ENCODE measurements around the gene RNF111. TPM values are rescaled to one million over a fixed set of nuclear protein-coding genes. Genes with fewer than 3 reads are reported as not detected.
"Not testable (repeated sequence)": the region's sequence is repeated elsewhere in the genome, so short reads cannot be mapped to it uniquely, and the experiment has no call there.

Gene RNF111
- total and polyA plus RNA-seq, 10 of the 15 experiments (the other 5 are each of a cell fraction or from before 2014, with no cell fraction given): 8.6 to 34.7 (median 15.7) TPM

DNA sequence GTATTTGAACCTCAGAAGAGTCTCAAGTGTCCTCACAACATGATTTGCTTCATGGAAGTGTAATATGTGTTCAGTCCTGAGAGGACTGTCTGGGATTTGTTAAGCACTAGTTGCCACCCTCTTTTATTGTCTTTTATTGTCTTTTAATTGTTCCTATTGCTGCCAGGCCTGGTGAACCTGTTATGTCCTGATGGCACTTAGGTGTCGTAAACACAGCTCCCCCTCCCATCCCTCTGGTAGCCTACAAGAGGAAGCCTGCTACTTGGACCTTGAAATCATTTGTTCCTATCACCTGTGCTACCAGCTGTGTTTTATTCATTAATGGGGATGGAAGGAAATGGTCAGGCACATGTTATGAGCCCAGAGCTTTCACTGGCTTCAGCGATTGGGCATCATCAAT lies 136.8 kb downstream of the RNF111 start:
- DNase-seq (ENCODE audit: low read depth, low spot score) (no peak), ATAC-seq (no peak), FAIRE-seq (no peak)
- ChIA-PET SMC1A (ENCODE audit: uncharacterized antibody, unreplicated experiment) (interaction anchor here (1.3 to 2.1 kb wide), 3 partner anchors 12 to 405 kb away, joined by 3 to 10 read pairs (median 4); no protein-coding TSS in a partner anchor), POLR2A (no interaction called here), RAD21 (ENCODE audit: unreplicated experiment) (no interaction called here), CTCF (interaction anchor here (2.1 kb wide), 1 partner anchor 12 kb away, joined by 7 read pairs; no protein-coding TSS in a partner anchor)
- intact Hi-C loops (cut with micrococcal nuclease; ENCODE audit: unreplicated experiment): no loop called here
- H3K36me3 ChIP-seq (ENCODE audit: control insufficient read depth in 2 of 2, insufficient read depth in 2 of 2, low read length in 1 of 2): peaks cover 11 to 27% of the 10 kb centered on the region in 2 experiments; a peak in 3 of 4 replicates
- H4K20me1 ChIP-seq (ENCODE audit: control insufficient read depth, insufficient read depth): no peaks in the 10 kb centered on the region
- no peak overlapping the region for H3K4me2 ChIP-seq (ENCODE audit: control insufficient read depth, insufficient read depth)
- no peak overlapping the region for H3K4me3 ChIP-seq
- peaks cover 1% of the 10 kb centered on the region; the same call in 1 of the 2 replicates for H3K79me2 ChIP-seq (ENCODE audit: control insufficient read depth, insufficient read depth, low read length)
- no peak overlapping the region for H3K9ac ChIP-seq (ENCODE audit: control insufficient read depth, insufficient read depth, low read length)
- WGBS (ENCODE audit: insufficient coverage, insufficient replicate concordance, low lambda C conversion rate, missing lambda C conversion rate): 100% methylated on average over 2 of the region's 2 CpGs
- no peaks in the 10 kb centered on the region for H3K4me1 ChIP-seq (ENCODE audit: control insufficient read depth, insufficient read depth, low read length)
- BruUV-seq (replicated peaks): no TSS peak
- in situ Hi-C loops (cut with MboI): no loop called here
- no peaks in the 10 kb centered on the region for H3K27me3 ChIP-seq (replicated peaks in 1 of 2; ENCODE audit: control insufficient read depth in 2 of 2, insufficient read depth in 2 of 2, low read length in 1 of 2)
- no peak for TF ChIP-seq RBBP5 (conservative IDR thresholded peaks at IDR 0.05)
- no peak for TF ChIP-seq HDGF (IDR thresholded peaks at IDR 0.05)
- TF ChIP-seq YBX1 (IDR thresholded peaks at IDR 0.05): no peak
- TF ChIP-seq EED (IDR thresholded peaks at IDR 0.05; ENCODE audit: low read depth): no peak
- no peak for TF ChIP-seq RELB (IDR thresholded peaks at IDR 0.05; ENCODE audit: low read depth)
- no peak for TF ChIP-seq NFYB (IDR thresholded peaks at IDR 0.05; ENCODE audit: insufficient read depth, low read depth, low read length)
- no peak for TF ChIP-seq CBX3 (IDR thresholded peaks at IDR 0.05; ENCODE audit: borderline replicate concordance, low read depth)
- no peak for TF ChIP-seq SREBF2 (IDR thresholded peaks at IDR 0.05; ENCODE audit: low read length)
- H3K27ac ChIP-seq (ENCODE audit: control insufficient read depth, insufficient read depth): no peak overlapping the region
- H3K9me3 ChIP-seq (replicated peaks; ENCODE audit: control insufficient read depth, insufficient read depth, low read length): peaks cover 1% of the 10 kb centered on the region; the same call in 2 of the 3 replicates
- H2AFZ ChIP-seq (ENCODE audit: control insufficient read depth, low read depth, low read length): no peak overlapping the region

GRCh38 chr15:59125683-59126082 lies 138.2 kb downstream of the RNF111 start:
- H3K36me3 ChIP-seq (ENCODE audit: control insufficient read depth in 2 of 2, insufficient read depth in 2 of 2, low read length in 1 of 2): peaks cover 11 to 28% of the 10 kb centered on the region in 2 experiments
- ATAC-seq; POLR2A ChIA-PET; in situ Hi-C loops (cut with MboI); H3K9ac ChIP-seq (ENCODE audit: control insufficient read depth, insufficient read depth, low read length); H3K4me3 ChIP-seq; H3K27ac ChIP-seq (ENCODE audit: control insufficient read depth, insufficient read depth); RAD21 ChIA-PET (ENCODE audit: unreplicated experiment); H3K79me2 ChIP-seq (ENCODE audit: control insufficient read depth, insufficient read depth, low read length); H3K27me3 ChIP-seq (replicated peaks in 1 of 2; ENCODE audit: control insufficient read depth in 2 of 2, insufficient read depth in 2 of 2, low read length in 1 of 2); DNase-seq (ENCODE audit: low read depth, low spot score); H3K4me2 ChIP-seq (ENCODE audit: control insufficient read depth, insufficient read depth); BruUV-seq (replicated peaks); FAIRE-seq; H2AFZ ChIP-seq (ENCODE audit: control insufficient read depth, low read depth, low read length); H3K4me1 ChIP-seq (ENCODE audit: control insufficient read depth, insufficient read depth, low read length); intact Hi-C loops (cut with micrococcal nuclease; ENCODE audit: unreplicated experiment); H4K20me1 ChIP-seq (ENCODE audit: control insufficient read depth, insufficient read depth): not testable (repeated sequence)
- H3K9me3 ChIP-seq (replicated peaks; ENCODE audit: control insufficient read depth, insufficient read depth, low read length): peaks cover 11% of the 10 kb centered on the region
- SMC1A ChIA-PET (ENCODE audit: uncharacterized antibody, unreplicated experiment): interaction anchor here (1.0 to 1.3 kb wide), 2 partner anchors 14 to 17 kb away, joined by 3 to 4 read pairs; no protein-coding TSS in a partner anchor
- CTCF ChIA-PET: interaction anchor here (0.9 to 1.3 kb wide), 2 partner anchors 12 to 19 kb away, joined by 4 read pairs; no protein-coding TSS in a partner anchor
- 97% methylated on average over 4 of the region's 4 CpGs for WGBS (ENCODE audit: insufficient coverage, insufficient replicate concordance, low lambda C conversion rate, missing lambda C conversion rate)

Measured in GM12878 (cell line).